Measurements from ENCODE around the gene HELLS.

DNA sequence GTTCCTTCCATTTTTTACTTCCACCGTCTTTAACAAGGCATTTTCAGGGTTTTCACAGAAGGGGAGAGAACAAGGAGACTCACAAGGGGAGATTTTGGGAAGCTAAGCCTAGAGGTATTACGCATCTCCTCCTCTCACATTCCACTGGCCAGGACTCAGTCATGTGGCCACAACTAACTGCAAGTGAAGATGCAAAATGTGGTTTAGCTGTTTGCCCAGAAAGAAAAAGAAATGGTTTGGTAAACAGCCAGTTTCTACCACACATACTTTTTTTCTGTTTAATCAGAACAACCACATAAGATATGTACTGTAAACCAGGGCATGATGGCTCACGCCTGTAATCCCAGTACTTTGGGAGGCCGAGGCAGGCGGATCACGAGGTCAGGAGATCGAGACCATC is 21.4 kb upstream of the HELLS start:
- TF ChIP-seq, protein P1, sequence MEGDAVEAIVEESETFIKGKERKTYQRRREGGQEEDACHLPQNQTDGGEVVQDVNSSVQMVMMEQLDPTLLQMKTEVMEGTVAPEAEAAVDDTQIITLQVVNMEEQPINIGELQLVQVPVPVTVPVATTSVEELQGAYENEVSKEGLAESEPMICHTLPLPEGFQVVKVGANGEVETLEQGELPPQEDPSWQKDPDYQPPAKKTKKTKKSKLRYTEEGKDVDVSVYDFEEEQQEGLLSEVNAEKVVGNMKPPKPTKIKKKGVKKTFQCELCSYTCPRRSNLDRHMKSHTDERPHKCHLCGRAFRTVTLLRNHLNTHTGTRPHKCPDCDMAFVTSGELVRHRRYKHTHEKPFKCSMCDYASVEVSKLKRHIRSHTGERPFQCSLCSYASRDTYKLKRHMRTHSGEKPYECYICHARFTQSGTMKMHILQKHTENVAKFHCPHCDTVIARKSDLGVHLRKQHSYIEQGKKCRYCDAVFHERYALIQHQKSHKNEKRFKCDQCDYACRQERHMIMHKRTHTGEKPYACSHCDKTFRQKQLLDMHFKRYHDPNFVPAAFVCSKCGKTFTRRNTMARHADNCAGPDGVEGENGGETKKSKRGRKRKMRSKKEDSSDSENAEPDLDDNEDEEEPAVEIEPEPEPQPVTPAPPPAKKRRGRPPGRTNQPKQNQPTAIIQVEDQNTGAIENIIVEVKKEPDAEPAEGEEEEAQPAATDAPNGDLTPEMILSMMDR (IDR thresholded peaks at IDR 0.05), result no peak
- no peak for TF ChIP-seq EP300 (IDR thresholded peaks at IDR 0.05)

All from ovary (tissue), 3 donors.